HG03432 (cell line): ENCODE measurements around the gene TMEM108.

Experiments used
- ATAC-seq: cut with Tn5 transposase; IDR thresholded peaks from one replicate; pipeline ENCODE4 v1.9.1; 2021; ENCODE audit warnings: mild to moderate bottlenecking, moderate library complexity; ENCODE audit not compliant: unreplicated experiment

TMEM108 gene

GRCh38 chr3:133408366-133408765 is 370.2 kb downstream of the TMEM108 start:
- ATAC-seq: no peak

DNA sequence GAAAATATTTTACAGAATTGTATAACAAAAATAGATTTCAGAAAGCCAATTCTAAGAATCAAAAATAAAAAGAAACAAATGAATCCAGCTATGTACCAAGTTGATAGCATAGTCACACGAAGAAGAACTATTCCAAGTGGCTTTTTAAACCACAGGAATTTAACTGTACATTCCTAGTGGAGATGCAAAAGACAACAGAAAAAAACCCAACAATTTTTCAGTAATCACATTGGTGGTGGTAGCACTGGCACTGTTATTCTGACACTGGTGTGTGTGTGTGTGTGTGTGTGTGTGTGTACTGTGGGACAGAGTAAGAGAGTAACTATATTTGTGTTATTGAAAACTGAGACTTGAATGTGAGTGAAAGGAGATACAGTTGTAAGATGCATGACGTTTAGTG is 370.8 kb downstream of the TMEM108 start:
- ATAC-seq: no peak

GRCh38 chr3:133410191-133410892 is 372.2 kb downstream of the TMEM108 start:
- no peak for ATAC-seq

DNA sequence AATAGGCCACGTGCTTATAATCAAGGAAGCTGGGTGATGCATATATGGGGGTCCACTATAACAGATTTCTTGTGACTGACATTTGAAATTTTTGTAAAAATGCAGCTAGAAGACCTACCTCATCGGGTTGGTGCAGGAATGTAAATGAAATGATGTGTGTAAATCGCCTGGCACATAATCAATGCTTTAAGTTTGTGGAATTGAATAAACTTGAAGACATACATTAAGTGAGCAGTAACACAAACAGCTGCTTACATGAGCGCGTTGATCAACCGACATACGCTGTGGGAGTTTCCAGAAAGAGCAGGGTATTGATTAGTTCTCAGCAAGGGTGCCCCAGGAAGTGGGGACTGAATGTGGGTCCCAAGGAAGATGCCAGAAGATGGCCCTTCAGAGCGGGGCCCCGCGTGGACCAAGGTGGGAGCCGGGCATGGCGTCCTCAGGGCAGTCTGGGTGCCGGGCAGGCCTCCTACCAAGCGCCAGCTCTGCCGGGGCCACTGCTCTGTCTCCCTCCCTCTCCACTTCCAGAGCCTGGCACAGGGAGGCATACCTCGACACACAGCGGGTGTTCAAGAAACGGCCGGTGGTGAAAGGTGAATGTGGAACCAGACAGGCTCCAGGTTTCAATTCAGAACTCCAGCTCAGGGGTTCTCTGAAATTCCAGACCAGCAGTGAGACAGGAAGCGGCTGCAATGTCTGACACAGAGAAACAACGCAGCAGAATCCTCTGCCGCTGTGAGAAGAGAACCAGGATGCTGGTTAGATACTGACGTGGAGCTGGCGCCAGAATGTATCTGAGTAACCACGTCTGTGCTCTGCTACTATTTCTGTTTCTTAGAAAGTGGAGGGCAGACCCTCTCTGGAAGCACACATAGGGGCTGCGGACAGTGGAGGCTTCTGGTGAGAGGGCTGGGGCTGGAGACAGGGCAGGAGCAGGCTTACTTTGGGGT is 374.3 kb downstream of the TMEM108 start:
- no peak for ATAC-seq

DNA sequence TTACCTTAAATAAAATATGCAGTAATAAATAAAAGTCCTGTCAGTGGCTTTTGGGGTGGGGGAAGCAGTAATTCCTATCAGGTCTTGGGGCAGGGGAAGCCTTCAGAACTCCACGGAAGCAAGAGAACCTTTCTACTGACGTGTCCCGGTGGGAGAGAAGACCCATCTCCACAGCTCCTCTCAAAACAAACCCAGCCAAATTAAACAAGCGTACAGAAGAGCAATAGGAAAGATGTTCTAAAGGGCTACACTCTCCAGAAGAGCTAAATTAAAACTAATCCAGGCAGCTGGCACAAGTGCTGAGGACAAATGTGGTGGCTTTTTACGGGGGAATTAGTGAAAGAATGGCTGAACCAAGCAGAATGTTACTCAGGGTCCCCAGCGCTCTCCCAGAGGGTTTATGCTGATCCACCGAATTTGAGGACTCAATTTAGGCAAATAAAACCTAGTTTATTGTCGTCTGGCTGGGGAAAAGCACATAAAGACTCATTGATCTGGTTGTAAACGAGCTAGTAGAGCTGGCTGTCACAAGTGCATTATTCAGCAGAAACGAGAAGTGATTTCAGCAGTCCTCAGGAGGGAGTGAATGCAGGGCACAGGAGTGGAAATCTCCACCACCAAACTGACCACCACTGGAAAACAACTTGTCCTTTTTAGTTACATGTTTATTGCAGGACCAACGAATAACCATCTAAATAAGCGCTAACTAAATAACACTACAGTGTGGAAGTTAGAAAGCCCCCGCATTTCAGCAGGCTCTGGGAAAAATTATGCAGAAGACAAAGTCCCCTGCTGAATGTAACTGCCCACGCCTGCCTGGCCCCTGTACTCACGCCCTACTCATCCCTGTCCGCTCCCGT is 375.2 kb downstream of the TMEM108 start:
- no peak for ATAC-seq

DNA sequence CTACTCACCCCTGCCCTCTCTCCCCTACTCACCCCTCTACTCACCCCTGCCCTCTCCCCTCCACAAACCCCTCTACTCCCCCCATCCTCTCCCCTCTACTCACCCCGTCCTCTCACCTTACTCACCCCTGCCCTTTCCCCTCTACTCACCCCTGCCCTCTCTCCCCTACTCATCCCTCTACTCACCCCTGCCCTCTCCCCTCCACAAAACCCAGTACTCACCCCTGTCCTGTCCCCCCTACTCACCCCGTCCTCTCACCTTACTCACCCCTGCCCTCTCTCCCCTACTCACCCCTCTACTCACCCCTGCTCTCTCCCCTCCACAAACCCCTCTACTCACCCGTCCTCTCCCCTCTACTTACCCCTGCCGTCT is 375.8 kb downstream of the TMEM108 start:
- no peak for ATAC-seq

DNA sequence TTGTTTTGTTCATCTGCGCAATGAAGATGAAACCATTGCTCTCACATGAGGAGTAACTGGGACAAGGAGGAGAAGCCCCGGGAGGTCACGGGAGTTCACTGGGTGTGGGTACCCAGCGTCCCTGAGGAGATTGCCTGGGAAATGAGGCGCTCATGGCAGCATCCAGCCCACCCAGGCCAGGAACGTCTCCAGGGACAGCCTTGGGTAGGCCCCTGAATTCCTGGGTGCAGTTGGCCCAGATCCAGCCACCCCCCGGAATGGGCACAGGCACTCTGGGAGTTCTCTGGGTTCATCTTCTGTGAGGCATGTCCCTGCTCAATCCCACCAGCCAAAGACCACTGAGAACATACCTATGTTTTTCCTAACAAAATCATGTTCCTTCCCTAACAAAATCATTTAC is 380.2 kb downstream of the TMEM108 start:
- ATAC-seq: no peak

DNA sequence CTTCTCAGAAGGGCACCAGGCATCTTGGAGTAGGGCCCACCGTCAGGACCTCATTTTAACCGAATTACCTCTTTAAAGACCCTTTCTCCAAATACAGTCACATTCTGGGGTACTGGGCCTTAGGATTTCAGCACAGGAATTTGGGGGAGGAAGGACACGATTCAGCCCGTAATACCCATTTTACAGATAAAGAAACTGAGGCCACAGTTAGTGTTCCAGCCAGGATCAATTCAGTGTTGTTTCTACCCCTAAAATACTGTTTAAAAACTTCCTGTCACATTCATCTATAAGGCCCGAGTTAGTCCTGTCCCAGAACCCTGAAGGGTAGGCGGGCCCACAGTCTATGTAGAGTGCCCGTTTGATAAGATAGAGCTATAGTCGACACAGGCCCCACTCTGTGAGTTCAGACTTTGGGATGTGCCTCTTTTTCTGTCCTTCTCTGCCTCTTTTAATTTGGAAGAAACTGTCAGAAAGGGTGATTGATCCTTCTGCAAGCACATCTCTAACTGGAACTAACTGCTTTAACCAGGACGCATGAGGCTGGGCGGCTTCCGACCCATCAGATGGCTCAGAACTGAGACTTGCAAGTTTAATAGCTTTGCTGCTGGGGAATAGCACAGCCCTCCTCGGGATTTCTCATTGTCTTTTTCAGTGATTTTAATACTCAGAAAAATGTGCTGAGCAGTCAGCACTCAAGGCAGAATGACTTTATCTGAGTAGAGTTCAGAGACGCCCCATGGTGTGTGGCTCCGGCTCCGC is 381.1 kb downstream of the TMEM108 start:
- ATAC-seq: no peak

- ATAC-seq: peak; percentile 56
These were observed 387.0 kb downstream of the TMEM108 start for GRCh38 chr3:133424937-133425869.

DNA sequence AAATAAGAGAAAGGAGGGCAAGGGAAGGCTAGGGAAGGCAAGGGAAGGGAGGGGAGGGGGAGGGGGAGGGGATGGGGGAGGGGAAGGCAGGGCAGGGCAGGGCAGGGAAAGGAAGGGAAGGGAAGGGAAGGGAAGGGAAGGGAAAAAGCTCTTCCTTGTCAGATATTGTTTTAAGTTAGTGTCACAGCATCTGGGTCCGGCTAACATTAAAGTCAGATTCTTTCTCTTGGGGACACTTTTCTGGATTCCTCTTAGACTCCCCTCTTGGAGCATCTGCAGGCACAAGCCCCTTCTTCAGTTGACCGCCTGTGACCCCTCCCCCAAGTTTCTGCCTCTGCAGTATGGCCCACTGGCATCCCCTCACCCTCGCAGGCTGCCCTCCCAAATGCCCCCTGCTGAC is 387.7 kb downstream of the TMEM108 start:
- no peak for ATAC-seq

GRCh38 chr3:133426721-133427120 is 388.5 kb downstream of the TMEM108 start:
- ATAC-seq: no peak

GRCh38 chr3:133428552-133428951 is 390.4 kb downstream of the TMEM108 start:
- ATAC-seq: no peak

GRCh38 chr3:133429063-133429462 is 390.9 kb downstream of the TMEM108 start:
- ATAC-seq: no peak

DNA sequence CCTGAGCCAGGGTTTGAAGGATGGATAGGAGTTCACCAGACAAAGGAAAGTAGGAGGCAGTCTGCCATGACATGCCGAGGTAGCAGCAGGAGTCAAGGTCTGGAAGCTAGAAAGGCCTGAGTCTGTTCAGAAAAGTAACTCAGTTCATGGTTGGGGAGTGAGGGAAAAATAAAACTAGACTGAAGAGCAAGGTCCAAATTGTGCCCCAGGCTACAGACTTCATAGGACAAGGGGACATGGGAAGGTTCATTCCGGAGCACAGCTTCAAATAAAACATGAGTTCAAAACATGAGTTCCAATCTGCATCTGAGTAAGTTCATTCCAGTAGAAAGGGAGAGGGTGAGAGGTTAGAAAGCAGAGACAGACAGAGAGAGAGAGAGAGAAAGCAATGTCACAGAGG is 401.4 kb downstream of the TMEM108 start:
- no peak for ATAC-seq

- ATAC-seq: no peak
These were observed 402.5 kb downstream of the TMEM108 start for GRCh38 chr3:133440652-133441051.

- peak; percentile 74 for ATAC-seq
These were observed 403.7 kb downstream of the TMEM108 start for GRCh38 chr3:133441867-133442270.

DNA sequence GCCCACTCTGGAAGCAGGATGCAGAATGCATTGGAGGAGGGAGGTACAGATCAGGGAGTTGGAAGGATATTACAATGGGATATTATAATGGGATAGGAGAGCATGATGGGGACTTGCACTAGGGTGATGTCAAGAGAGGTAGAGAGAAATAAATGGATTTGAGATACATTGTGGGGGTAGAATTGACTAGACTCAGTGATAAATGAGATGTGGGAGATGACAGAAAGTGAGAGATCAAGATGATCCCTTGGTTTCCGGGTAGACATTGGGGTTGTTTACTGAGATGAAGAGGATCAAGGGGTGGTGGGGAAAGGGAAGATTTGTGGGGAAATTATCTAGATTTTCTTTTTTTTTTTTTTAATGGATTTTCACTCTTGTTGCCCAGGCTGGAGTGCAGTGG is 404.3 kb downstream of the TMEM108 start:
- ATAC-seq: no peak

- no peak for ATAC-seq
These were observed 405.6 kb downstream of the TMEM108 start for GRCh38 chr3:133443649-133444422.

DNA sequence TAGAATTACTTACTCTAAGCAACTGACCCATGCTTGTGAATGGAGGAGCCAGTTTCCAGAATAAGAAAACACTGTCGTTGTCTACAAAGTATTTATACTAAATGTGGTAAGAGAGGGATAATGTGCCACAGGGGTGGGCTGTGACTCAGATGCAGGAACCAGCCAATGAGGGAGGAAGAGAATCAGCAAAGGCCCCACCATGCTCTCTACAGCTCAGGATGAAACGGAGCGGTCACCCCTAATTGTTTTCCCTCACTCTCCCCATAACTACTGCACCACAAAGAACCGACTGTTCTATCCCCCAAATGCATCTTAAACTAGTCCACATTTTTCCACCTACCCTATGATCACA is 406.2 kb downstream of the TMEM108 start:
- ATAC-seq: no peak
